SK-N-SH (cell line): ENCODE results near the gene IL15RA. TPM values are rescaled to one million over a fixed set of nuclear protein-coding genes. Genes with fewer than 3 reads are reported as not detected.

ENCODE experiments used
- CTCF ChIA-PET: fragments of 300-600, 350-600 bp; formaldehyde crosslinking; extraction: SDS; loops from one replicate; lab custom pipeline; 2021; lab: Yijun Ruan, JAX
- POLR2A ChIA-PET: fragments of 350-600 bp; sonication (Branson Sonifier 250); formaldehyde crosslinking; extraction: SDS; loops from one replicate; lab custom pipeline; 2020; ENCODE audit warnings: antibody characterized with exemption, inconsistent platforms; lab: Yijun Ruan, JAX
- DNase-seq: peaks from one replicate; pipeline ENCODE4 v3.0.0; 2012
- H2AFZ ChIP-seq: fragments of 200-600 bp; sonication (generic); 2 replicates; pipeline ENCODE4 v1.8.1; 2016; ENCODE audit warnings: antibody characterized with exemption, mild to moderate bottlenecking, low read depth
- H3F3A ChIP-seq: fragments of 200-600 bp; sonication (generic); replicated peaks from 2 replicates; pipeline ENCODE3; 2016; ENCODE audit warnings: antibody characterized with exemption, mild to moderate bottlenecking; ENCODE audit not compliant: insufficient read depth
- H3K27ac ChIP-seq, 2 experiments: fragments of 200-500 bp in 1 of 2; fragments of 200-600 bp in 1 of 2; sonication (Bioruptor generic) in 1 of 2; sonication (generic), shearing (Covaris generic) in 1 of 2; 2 replicates each; pipeline versions ENCODE4 v1.5.1 to v1.6.1; 2014 to 2016; ENCODE audit warnings: low read depth in 2 of 2, inconsistent platforms in 1 of 2, low read length in 1 of 2, mild to moderate bottlenecking in 1 of 2, mixed read lengths in 1 of 2
- H3K27me3 ChIP-seq: fragments of 200-600 bp; sonication (generic), shearing (Covaris generic); 2 replicates; pipeline ENCODE4 v1.6.1; 2016; ENCODE audit warnings: mixed run types; ENCODE audit not compliant: insufficient read depth
- H3K36me3 ChIP-seq, 2 experiments: fragments of 200-500 bp in 1 of 2; fragments of 200-600 bp in 1 of 2; sonication (Bioruptor generic) in 1 of 2; sonication (generic) in 1 of 2; replicated peaks in 1 of 2; 2 replicates each; pipeline versions ENCODE3 to v1.5.1; 2014 to 2016; ENCODE audit warnings: low read length in 1 of 2, mild to moderate bottlenecking in 1 of 2; ENCODE audit not compliant: insufficient read depth in 2 of 2, control insufficient read depth in 1 of 2
- H3K4me1 ChIP-seq, 2 experiments: fragments of 200-500 bp in 1 of 2; fragments of 200-600 bp in 1 of 2; sonication (Bioruptor generic) in 1 of 2; sonication (generic), shearing (Covaris generic) in 1 of 2; 2 replicates each; pipeline versions ENCODE4 v1.5.1 to v1.6.1; 2014 to 2016; ENCODE audit warnings: low read depth in 1 of 2, low read length in 1 of 2, mixed run types in 1 of 2; ENCODE audit not compliant: insufficient read depth in 2 of 2, control insufficient read depth in 1 of 2
- H3K4me2 ChIP-seq: fragments of 200-600 bp; sonication (generic), shearing (Covaris generic); 2 replicates; pipeline ENCODE4 v1.6.1; 2017; ENCODE audit warnings: mixed run types
- H3K4me3 ChIP-seq, 2 experiments: fragments of 200-500 bp in 1 of 2; fragments of 200-600 bp in 1 of 2; sonication (Bioruptor generic) in 1 of 2; sonication (generic), shearing (Covaris generic) in 1 of 2; 2 replicates each; pipeline versions ENCODE4 v1.5.1 to v1.8.1; 2014 to 2016; ENCODE audit warnings: low read depth in 2 of 2, inconsistent platforms in 1 of 2, low read length in 1 of 2, mild to moderate bottlenecking in 1 of 2, mixed read lengths in 1 of 2, moderate library complexity in 1 of 2
- H3K79me2 ChIP-seq: fragments of 200-600 bp; sonication (generic); 2 replicates; pipeline ENCODE4 v1.8.1; 2017; ENCODE audit warnings: mild to moderate bottlenecking; ENCODE audit not compliant: insufficient read depth
- H3K9ac ChIP-seq: fragments of 200-600 bp; sonication (generic); 2 replicates; pipeline ENCODE4 v1.6.1; 2017; ENCODE audit warnings: mixed run types
- H3K9me2 ChIP-seq: fragments of 200-600 bp; sonication (generic); 2 replicates; pipeline ENCODE4 v1.6.1; 2017; ENCODE audit warnings: mixed run types
- H3K9me3 ChIP-seq: fragments of 200-600 bp; sonication (generic); 2 replicates; pipeline ENCODE4 v1.6.1; 2017; ENCODE audit warnings: mixed run types, mild to moderate bottlenecking, moderate library complexity
- H4K20me1 ChIP-seq: fragments of 200-600 bp; sonication (generic); 2 replicates; pipeline ENCODE4 v1.6.1; 2017; ENCODE audit warnings: mild to moderate bottlenecking, mixed run types; ENCODE audit not compliant: insufficient read depth
- CHD2 ChIP-seq: fragments of 150-350 bp; IDR thresholded peaks from 2 replicates; pipeline ENCODE4 v1.6.1; 2018; ENCODE audit warnings: low read length; ENCODE audit not compliant: partially characterized antibody
- CTCF ChIP-seq: fragments of 200-600 bp; sonication (generic); IDR thresholded peaks from 2 replicates; pipeline ENCODE4 v1.6.1; 2017; ENCODE audit warnings: antibody characterized with exemption, mild to moderate bottlenecking, moderate library complexity
- EP300 ChIP-seq, 2 experiments: IDR thresholded peaks; 2 replicates each; pipeline versions ENCODE4 v1.4.0 to v1.6.1; 2012; ENCODE audit warnings: borderline replicate concordance in 1 of 2, low read depth in 1 of 2, low read length in 1 of 2
- FOSL2 ChIP-seq: IDR thresholded peaks from 2 replicates; pipeline ENCODE4 v1.4.0; 2012; ENCODE audit warnings: low read depth, mild to moderate bottlenecking, moderate library complexity, borderline replicate concordance
- GABPA ChIP-seq: IDR thresholded peaks from 2 replicates; pipeline ENCODE4 v1.4.0; 2012; ENCODE audit warnings: low read depth, mild to moderate bottlenecking
- GATA2 ChIP-seq: sonication (generic); formaldehyde crosslinking; IDR thresholded peaks from 2 replicates; pipeline ENCODE4 v1.5.0; 2020; ENCODE audit warnings: mild to moderate bottlenecking, missing genetic modification reagents
- MEF2A ChIP-seq: IDR thresholded peaks from 2 replicates; pipeline ENCODE4 v1.4.0; 2012; ENCODE audit warnings: low read depth, borderline replicate concordance
- MXI1 ChIP-seq: IDR thresholded peaks from 2 replicates; pipeline ENCODE4 v1.6.1; 2012; ENCODE audit warnings: mild to moderate bottlenecking, low read depth, low read length, improper control_type of control experiment
- NFIC ChIP-seq: IDR thresholded peaks from 2 replicates; pipeline ENCODE4 v1.4.0; 2012; ENCODE audit warnings: borderline replicate concordance
- NRF1 ChIP-seq: IDR thresholded peaks from 2 replicates; pipeline ENCODE4 v1.6.1; 2012; ENCODE audit warnings: low read depth, mild to moderate bottlenecking, low read length
- RAD21 ChIP-seq: IDR thresholded peaks from 2 replicates; pipeline ENCODE4 v1.6.1; 2012; ENCODE audit warnings: mild to moderate bottlenecking, low read length
- RCOR1 ChIP-seq: fragments of 150-350 bp; IDR thresholded peaks from 2 replicates; pipeline ENCODE4 v1.6.1; 2017; ENCODE audit warnings: antibody characterized with exemption, low read length
- REST ChIP-seq: IDR thresholded peaks from 2 replicates; pipeline ENCODE4 v1.6.1; 2012; ENCODE audit warnings: mild to moderate bottlenecking, low read depth, low read length, moderate library complexity
- RFX5 ChIP-seq: IDR thresholded peaks from 2 replicates; pipeline ENCODE4 v1.6.1; 2012; ENCODE audit warnings: mild to moderate bottlenecking, improper control_type of control experiment, low read length
- SMC3 ChIP-seq: IDR thresholded peaks from 2 replicates; pipeline ENCODE4 v1.6.1; 2012; ENCODE audit warnings: low read depth, low read length, improper control_type of control experiment
- TAF1 ChIP-seq: IDR thresholded peaks from 2 replicates; pipeline ENCODE4 v1.6.1; 2012; ENCODE audit warnings: low read depth, mild to moderate bottlenecking, low read length, moderate library complexity, borderline replicate concordance
- TEAD4 ChIP-seq: IDR thresholded peaks from 2 replicates; pipeline ENCODE4 v1.4.0; 2012; ENCODE audit warnings: mild to moderate bottlenecking, borderline replicate concordance; ENCODE audit not compliant: insufficient read depth
- USF2 ChIP-seq: fragments of 150-350 bp; IDR thresholded peaks from 2 replicates; pipeline ENCODE4 v1.6.1; 2017; ENCODE audit warnings: antibody characterized with exemption, low read length, low read depth, borderline replicate concordance
- YY1 ChIP-seq: IDR thresholded peaks from 2 replicates; pipeline ENCODE4 v1.4.0; 2012; ENCODE audit warnings: low read depth, mild to moderate bottlenecking
- WGBS: methylation state at CpG from one replicate; pipeline ENCODE4 v1.1.6; 2017; ENCODE audit warnings: low lambda C conversion rate; 5-methylcytosine and 5-hydroxymethylcytosine counted together
- polyA plus RNA-seq, 3 experiments: library from polyadenylated mRNA; depleted of rRNA; stranded (reverse); fragments of >200 nt; gene quantifications; 2 replicates each; pipeline ENCODE4 v1.2.3, GENCODE V29; 2012
- TF ChIP-seq, protein P1 (sequence below): fragments of 150-350 bp; IDR thresholded peaks from 2 replicates; pipeline ENCODE4 v1.6.1; 2016; ENCODE audit warnings: mild to moderate bottlenecking, low read depth, low read length

IL15RA gene
- polyA plus RNA-seq, 1 of the 3 experiments (the other 2 are of a cell fraction): 2.1 TPM

DNA sequence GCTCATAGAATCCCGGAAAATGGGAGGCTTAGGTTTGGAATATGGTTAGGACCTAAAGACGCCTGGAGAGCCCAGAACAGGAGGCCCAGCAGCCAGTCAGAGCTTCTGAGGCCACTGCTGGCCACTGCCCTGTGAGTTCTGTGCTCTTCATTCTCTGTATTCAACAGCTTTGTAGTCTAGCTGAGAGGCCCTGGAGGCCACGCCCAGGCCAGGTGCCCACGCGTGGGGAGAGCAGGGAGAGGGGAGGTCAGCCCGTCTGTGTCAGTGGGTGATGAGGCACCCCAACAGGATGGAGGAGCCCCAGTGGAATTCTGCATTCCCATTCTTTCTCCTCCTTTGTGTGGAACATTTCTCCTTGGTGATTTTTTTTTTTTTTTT is 29.1 kb downstream of the IL15RA start:
- H3F3A ChIP-seq: peaks cover 24% of the 10 kb centered on the region
- H3K4me3 ChIP-seq: no peak overlapping the region
- H2AFZ ChIP-seq: no peak overlapping the region
- no peaks in the 10 kb centered on the region for H3K79me2 ChIP-seq
- H4K20me1 ChIP-seq: no peaks in the 10 kb centered on the region
- H3K9ac ChIP-seq: no peak overlapping the region
- no peak for TF ChIP-seq CHD2
- TF ChIP-seq RAD21: no peak
- TF ChIP-seq YY1: no peak
- no peak for TF ChIP-seq MXI1
- no peak for TF ChIP-seq USF2
- no peak for TF ChIP-seq REST
- TF ChIP-seq TEAD4: no peak
- TF ChIP-seq GABPA: no peak
- no peak for TF ChIP-seq NRF1
- TF ChIP-seq FOSL2: no peak
- TF ChIP-seq, protein P1, sequence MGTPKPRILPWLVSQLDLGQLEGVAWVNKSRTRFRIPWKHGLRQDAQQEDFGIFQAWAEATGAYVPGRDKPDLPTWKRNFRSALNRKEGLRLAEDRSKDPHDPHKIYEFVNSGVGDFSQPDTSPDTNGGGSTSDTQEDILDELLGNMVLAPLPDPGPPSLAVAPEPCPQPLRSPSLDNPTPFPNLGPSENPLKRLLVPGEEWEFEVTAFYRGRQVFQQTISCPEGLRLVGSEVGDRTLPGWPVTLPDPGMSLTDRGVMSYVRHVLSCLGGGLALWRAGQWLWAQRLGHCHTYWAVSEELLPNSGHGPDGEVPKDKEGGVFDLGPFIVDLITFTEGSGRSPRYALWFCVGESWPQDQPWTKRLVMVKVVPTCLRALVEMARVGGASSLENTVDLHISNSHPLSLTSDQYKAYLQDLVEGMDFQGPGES: no peak
- no peak for TF ChIP-seq EP300 (IDR thresholded peaks at IDR 0.05; ENCODE audit: borderline replicate concordance in 1 of 2, low read depth in 1 of 2, low read length in 1 of 2)
- TF ChIP-seq RFX5: no peak
- TF ChIP-seq GATA2 (CRISPR knock-in tag): no peak
- TF ChIP-seq SMC3: no peak
- no peak for TF ChIP-seq CTCF
- no peak for TF ChIP-seq TAF1
- TF ChIP-seq MEF2A: no peak
- TF ChIP-seq RCOR1: no peak
- TF ChIP-seq NFIC: no peak
- no peak overlapping the region for H3K4me2 ChIP-seq
- no peaks in the 10 kb centered on the region for H3K27me3 ChIP-seq
- no peaks in the 10 kb centered on the region for H3K9me2 ChIP-seq
- DNase-seq: peak; percentile 49
- H3K4me1 ChIP-seq: peaks cover 3 to 23% of the 10 kb centered on the region in 2 experiments; a peak in 3 of 4 replicates
- H3K36me3 ChIP-seq: no peaks in the 10 kb centered on the region
- CTCF ChIA-PET: interaction anchor here (0.8 kb wide), 1 partner anchor 15 kb away, joined by 3 read pairs; no protein-coding TSS in a partner anchor
- no peaks in the 10 kb centered on the region for H3K9me3 ChIP-seq
- POLR2A ChIA-PET: no interaction called here
- H3K27ac ChIP-seq: no peak overlapping the region
- 71% methylated on average over 5 of the region's 6 CpGs for WGBS
